Measurements from ENCODE around the gene FOXN1. TPM values are rescaled to one million over a fixed set of nuclear protein-coding genes. Genes with fewer than 3 reads are reported as not detected.
"Not testable (repeated sequence)": the region's sequence is repeated elsewhere in the genome, so short reads cannot be mapped to it uniquely, and the experiment has no call there.

FOXN1 gene
- polyA plus RNA-seq, 10 donors, result 2.5 to 3.0 TPM; not detected in 8

- DNase-seq, result no peak
Measured at GRCh38 chr17:28573040-28573380, 66.9 kb downstream of the FOXN1 start.

- DNase-seq, result no peak
Measured at GRCh38 chr17:28573521-28573920, 67.4 kb downstream of the FOXN1 start.

GRCh38 chr17:28573966-28574480 is 67.9 kb downstream of the FOXN1 start:
- DNase-seq, result no peak

GRCh38 chr17:28574526-28574925 is 68.4 kb downstream of the FOXN1 start:
- DNase-seq, result no peak

GRCh38 chr17:28575126-28575795 is 69.1 kb downstream of the FOXN1 start:
- no peak for DNase-seq

- DNase-seq, result not testable (repeated sequence)
Measured at GRCh38 chr17:28576016-28576415, 69.9 kb downstream of the FOXN1 start.

- peak; percentile 84 to 92 (median 87) for DNase-seq
Measured at GRCh38 chr17:28576758-28577465, 70.8 kb downstream of the FOXN1 start, which contains the start of gene ALDOC. Gene ALDOC, minus strand, starts transcription at chr17:28576895. Its CDS starts 1,363 bp downstream, at chr17:28575532.

- no peak for DNase-seq
Measured at GRCh38 chr17:28577466-28577824, 71.3 kb downstream of the FOXN1 start.

- no peak for DNase-seq
Measured at GRCh38 chr17:28578246-28579195, 72.4 kb downstream of the FOXN1 start.

- no peak for DNase-seq
Measured at GRCh38 chr17:28579526-28579925, 73.4 kb downstream of the FOXN1 start.

GRCh38 chr17:28580959-28581358 is 74.8 kb downstream of the FOXN1 start:
- no peak for DNase-seq

- DNase-seq, result no peak
Measured at GRCh38 chr17:28582513-28582912, 76.4 kb downstream of the FOXN1 start.

GRCh38 chr17:28584434-28584833 is 78.3 kb downstream of the FOXN1 start:
- no peak for DNase-seq

GRCh38 chr17:28585851-28586250 is 79.7 kb downstream of the FOXN1 start:
- no peak for DNase-seq

Other genes with a start within 250 kb of the FOXN1 start
- 10 to 100 TPM; 15.2 to 34.8 (median 19.7) TPM for gene TMEM97, start 187.1 kb upstream of the FOXN1 start, polyA plus RNA-seq (ENCODE audit: insufficient read length in 10 of 10)
- gene IFT20, start 170.9 kb upstream of the FOXN1 start, polyA plus RNA-seq (ENCODE audit: insufficient read length in 10 of 10), result 10 to 100 TPM; 28.0 to 42.7 (median 32.9) TPM
- 10 to 100 TPM; 29.7 to 37.1 (median 33.2) TPM for gene TNFAIP1, start 170.6 kb upstream of the FOXN1 start, polyA plus RNA-seq (ENCODE audit: insufficient read length in 10 of 10)
- 10 to 100 TPM; 56.1 to 63.1 (median 58.0) TPM for gene POLDIP2, start 148.8 kb upstream of the FOXN1 start, polyA plus RNA-seq (ENCODE audit: insufficient read length in 10 of 10)
- gene SEBOX, start 141.1 kb upstream of the FOXN1 start, polyA plus RNA-seq (ENCODE audit: insufficient read length in 10 of 10), result not detected
- gene VTN, start 136.0 kb upstream of the FOXN1 start, polyA plus RNA-seq (ENCODE audit: insufficient read length in 10 of 10), result 1 to 10 TPM in 1 of 10 donors, under 1 TPM in 9; 0.17 to 2.7 (median 0.46) TPM
- 1 to 10 TPM; 4.8 to 8.5 (median 5.8) TPM for gene SARM1, start 134.7 kb upstream of the FOXN1 start, polyA plus RNA-seq (ENCODE audit: insufficient read length in 10 of 10)
- 1 to 10 TPM; 6.1 to 9.6 (median 8.3) TPM for gene SLC46A1, start 100.1 kb upstream of the FOXN1 start, polyA plus RNA-seq (ENCODE audit: insufficient read length in 10 of 10)
- gene SLC13A2, start 32.7 kb upstream of the FOXN1 start, polyA plus RNA-seq (ENCODE audit: insufficient read length in 10 of 10), result not detected
- gene UNC119, start 46.3 kb downstream of the FOXN1 start, polyA plus RNA-seq (ENCODE audit: insufficient read length in 10 of 10), result 10 to 100 TPM; 10.8 to 19.5 (median 13.1) TPM
- gene PIGS, start 65.2 kb downstream of the FOXN1 start, polyA plus RNA-seq (ENCODE audit: insufficient read length in 10 of 10), result 10 to 100 TPM; 39.9 to 52.0 (median 44.3) TPM
- gene ALDOC, start 70.5 kb downstream of the FOXN1 start, polyA plus RNA-seq (ENCODE audit: insufficient read length in 10 of 10), result 1 to 10 TPM in 9 of 10 donors, under 1 TPM in 1; 0.92 to 5.1 (median 1.9) TPM
- gene SPAG5, start 92.7 kb downstream of the FOXN1 start, polyA plus RNA-seq (ENCODE audit: insufficient read length in 10 of 10), result 10 to 100 TPM; 17.8 to 34.4 (median 23.2) TPM
- gene RSKR, start 107.8 kb downstream of the FOXN1 start, polyA plus RNA-seq (ENCODE audit: insufficient read length in 10 of 10), result 10 to 100 TPM in 6 of 10 donors, 1 to 10 TPM in 4; 7.0 to 25.1 (median 12.3) TPM
- gene BLTP2, start 138.8 kb downstream of the FOXN1 start, polyA plus RNA-seq (ENCODE audit: insufficient read length in 10 of 10), result 10 to 100 TPM; 46.8 to 61.9 (median 56.0) TPM
- 10 to 100 TPM; 31.3 to 48.9 (median 39.7) TPM for gene SDF2, start 155.6 kb downstream of the FOXN1 start, polyA plus RNA-seq (ENCODE audit: insufficient read length in 10 of 10)
- 10 to 100 TPM; 36.8 to 47.7 (median 41.7) TPM for gene SUPT6H, start 155.9 kb downstream of the FOXN1 start, polyA plus RNA-seq (ENCODE audit: insufficient read length in 10 of 10)
- gene PROCA1, start 205.5 kb downstream of the FOXN1 start, polyA plus RNA-seq (ENCODE audit: insufficient read length in 10 of 10), result 1 to 10 TPM; 1.7 to 5.3 (median 2.6) TPM
- gene RAB34, start 211.5 kb downstream of the FOXN1 start, polyA plus RNA-seq (ENCODE audit: insufficient read length in 10 of 10), result 100 to 1,000 TPM in 1 of 10 donors, 10 to 100 TPM in 9; 53.1 to 117 (median 77.2) TPM
- 1,000 to 10,000 TPM; 1,123 to 1,773 (median 1,454) TPM for gene RPL23A, start 213.6 kb downstream of the FOXN1 start, polyA plus RNA-seq (ENCODE audit: insufficient read length in 10 of 10)
- gene TLCD1, start 219.9 kb downstream of the FOXN1 start, polyA plus RNA-seq (ENCODE audit: insufficient read length in 10 of 10), result 1 to 10 TPM; 2.3 to 6.0 (median 4.1) TPM
- gene NEK8, start 222.4 kb downstream of the FOXN1 start, polyA plus RNA-seq (ENCODE audit: insufficient read length in 10 of 10), result 1 to 10 TPM; 1.3 to 4.2 (median 2.7) TPM
- 10 to 100 TPM; 40.0 to 73.0 (median 52.8) TPM for gene TRAF4, start 237.7 kb downstream of the FOXN1 start, polyA plus RNA-seq (ENCODE audit: insufficient read length in 10 of 10)

Measured in muscle of back (tissue), 11 donors.